Right kidney (tissue), 1 donor: ENCODE measurements around the gene PEX26.
"Not testable (repeated sequence)": the region's sequence is repeated elsewhere in the genome, so short reads cannot be mapped to it uniquely, and the experiment has no call there.

ENCODE experiments used
- DNase-seq: peaks from one replicate; pipeline ENCODE4 v3.0.0-alpha.2; 2016

Gene PEX26

DNA sequence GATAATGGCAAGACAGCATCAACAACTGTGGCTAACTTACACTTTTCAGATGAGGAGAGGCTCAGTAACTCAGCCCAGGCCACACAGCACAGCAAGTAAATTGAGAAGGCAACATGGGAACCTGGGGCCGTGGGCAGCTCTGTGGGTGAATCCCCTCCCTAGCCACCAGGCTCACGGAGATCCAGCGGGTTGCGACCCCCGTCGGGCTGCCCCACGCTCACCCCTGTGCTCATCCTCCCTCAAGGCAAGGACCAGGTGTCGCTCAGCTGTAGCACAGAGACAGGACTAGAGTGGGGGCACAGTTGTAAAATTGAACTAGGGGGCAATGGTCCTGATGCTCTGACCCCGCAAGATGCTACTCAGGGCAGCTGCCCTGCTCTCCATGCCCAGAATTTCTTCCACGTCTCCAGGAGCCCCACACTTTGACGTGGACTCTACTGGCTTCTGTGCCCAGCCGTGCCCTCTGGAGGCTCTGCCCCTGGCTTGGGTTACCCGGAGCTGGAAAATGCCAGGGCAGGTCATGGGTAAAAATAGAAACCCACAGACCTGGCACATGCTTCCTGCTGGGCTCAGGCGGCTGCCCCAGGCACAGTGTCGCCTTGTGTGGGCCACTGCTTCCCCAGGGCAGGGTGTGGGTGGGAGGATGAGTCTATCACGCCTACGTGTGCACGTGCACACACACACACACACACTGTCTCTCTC is 41.8 kb downstream of the PEX26 start:
- no peak for DNase-seq

DNA sequence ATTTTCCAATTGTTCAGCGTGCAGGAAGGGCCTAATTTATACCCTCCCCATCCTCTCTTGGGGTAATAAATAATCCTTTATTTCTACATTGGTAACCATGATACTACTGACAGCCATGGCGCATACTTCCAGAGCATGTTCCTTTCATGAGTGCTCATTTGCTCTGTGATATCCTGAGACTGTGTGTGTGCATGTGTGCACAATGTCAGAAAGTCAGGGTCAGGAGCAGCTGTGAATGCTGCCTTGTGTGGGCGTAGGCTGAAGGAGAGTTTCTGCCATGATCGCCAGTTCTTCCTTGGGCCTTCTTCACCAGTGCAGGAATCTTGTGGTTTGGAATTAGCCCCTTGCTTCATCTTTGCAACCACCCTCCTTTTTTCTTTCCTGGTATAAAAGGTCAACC is 43.1 kb downstream of the PEX26 start:
- no peak for DNase-seq

DNA sequence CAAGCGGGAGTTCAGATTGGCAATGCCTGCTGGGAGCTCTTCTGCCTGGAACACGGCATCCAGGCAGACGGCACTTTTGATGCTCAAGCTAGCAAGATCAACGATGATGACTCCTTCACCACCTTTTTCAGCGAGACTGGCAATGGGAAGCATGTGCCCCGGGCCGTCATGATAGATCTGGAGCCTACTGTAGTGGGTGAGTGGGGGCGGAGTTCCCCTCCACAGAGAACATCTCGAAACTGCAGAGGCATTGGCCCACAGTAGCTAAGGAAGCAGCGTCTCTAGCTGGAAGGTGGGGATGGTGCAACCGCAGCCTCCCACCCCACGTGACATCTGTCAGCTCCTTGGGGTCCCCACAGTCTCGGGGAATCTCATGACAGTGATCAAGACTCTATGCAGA is 43.7 kb downstream of the PEX26 start:
- DNase-seq, result no peak

DNA sequence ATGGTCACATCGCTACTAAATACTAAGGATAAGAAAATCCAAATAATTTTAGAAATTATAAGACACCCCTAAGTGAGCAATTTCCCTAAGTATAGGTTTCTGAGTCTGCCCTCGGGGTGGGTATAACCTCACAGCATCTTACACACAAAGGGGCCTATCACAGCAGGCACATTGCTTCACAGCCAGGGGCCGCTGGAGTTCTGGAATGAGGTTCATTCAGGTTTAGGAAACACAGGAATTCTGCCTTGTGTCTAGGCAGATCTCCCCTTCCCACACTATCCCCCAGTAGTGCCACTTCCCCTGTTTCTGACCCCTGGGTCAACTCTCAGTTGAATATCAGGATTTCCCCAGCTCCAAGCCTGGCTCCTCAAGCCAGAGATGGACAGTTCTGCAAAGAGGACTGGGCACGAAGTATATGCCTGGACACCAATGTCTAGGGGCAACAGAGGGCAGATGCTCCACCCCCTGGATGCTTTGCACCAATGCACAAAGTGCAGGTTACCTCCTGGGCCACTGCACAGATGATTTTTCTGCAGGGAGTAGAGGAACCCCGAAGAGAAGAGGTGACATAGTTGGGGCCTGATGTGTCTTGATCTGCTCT is 44.3 kb downstream of the PEX26 start:
- no peak for DNase-seq

DNA sequence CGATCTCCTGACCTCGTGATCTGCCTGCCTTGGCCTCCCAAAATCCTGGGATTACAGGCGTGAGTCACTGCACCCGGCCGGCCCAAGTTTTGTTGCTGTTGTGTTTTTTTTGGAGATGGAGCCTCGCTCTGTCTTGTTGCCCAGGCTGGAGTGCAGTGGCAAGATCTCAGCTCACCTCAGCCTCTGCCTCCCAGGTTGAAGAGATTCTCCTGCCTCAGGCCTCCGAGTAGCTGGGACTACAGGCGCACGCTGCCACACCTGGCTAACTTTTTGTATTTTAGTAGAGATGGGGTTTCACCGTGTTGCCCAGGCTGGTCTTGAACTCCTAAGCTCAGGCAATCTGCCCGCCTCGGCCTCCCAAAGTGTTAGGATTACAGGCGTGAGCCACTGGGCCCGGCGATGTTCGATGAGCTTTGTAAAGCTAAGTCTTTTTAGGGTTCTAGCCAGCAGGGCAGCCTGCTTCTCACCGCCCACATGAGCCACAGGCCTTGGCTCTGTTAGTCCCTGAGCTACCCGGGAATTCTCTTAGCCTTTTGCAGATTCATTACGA is 45.8 kb downstream of the PEX26 start:
- not testable (repeated sequence) for DNase-seq

DNA sequence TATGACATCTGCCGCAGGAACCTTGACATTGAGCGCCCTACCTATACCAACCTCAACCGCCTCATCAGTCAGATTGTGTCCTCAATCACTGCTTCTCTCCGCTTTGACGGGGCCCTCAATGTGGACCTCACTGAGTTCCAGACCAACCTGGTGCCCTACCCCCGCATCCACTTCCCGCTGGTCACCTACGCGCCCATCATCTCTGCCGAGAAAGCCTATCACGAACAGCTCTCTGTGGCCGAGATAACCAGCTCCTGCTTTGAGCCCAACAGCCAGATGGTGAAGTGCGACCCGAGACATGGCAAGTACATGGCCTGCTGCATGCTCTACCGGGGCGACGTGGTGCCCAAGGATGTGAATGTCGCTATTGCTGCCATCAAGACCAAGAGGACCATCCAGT is 48.8 kb downstream of the PEX26 start:
- DNase-seq, result no peak

DNA sequence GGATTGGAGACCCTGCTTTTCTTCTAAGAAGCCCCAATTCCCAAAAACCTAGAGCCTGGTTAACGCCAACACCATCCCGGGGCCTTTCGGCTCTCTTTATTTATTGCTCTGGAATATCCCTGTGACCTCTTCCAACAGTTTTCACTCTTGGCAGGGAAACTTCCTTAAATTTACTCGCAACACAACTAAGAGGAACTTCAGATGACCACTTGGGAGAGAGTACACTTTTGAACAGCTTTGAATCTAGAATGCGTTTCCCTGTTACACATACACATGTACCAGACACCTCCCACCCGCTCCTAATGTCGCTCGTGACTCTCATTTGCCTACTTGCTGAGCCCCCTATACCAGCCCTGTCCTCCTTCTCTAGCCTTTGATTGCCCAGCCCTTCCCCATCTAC is 52.2 kb downstream of the PEX26 start:
- no peak for DNase-seq

DNA sequence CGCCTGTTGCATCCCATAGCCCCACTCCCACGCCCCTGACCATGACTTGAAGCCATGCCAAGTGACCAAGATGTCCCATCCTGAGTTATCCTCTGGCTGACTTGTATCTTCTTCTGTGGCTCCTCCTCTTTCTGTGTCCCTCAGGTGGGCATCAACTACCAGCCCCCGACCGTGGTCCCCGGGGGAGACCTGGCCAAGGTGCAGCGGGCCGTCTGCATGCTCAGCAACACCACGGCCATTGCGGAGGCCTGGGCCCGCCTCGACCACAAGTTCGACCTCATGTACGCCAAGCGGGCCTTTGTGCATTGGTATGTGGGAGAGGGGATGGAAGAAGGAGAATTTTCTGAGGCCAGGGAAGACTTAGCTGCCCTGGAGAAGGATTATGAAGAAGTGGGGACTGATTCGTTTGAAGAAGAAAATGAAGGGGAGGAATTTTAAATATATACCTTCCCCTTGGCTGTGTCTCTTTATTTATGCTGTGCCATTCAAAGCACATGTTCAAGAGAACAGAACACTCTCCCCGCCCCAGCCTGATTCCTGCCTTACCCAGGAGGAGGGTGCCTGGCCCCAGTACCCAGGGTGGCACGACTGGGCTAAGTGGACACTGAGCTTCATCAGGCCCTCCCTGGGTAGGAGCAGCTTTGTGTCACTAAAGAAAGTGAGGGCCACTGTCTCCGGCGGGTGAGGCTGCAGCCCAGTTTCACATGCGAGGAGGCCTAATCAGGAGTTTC is 53.1 kb downstream of the PEX26 start:
- no peak for DNase-seq

DNA sequence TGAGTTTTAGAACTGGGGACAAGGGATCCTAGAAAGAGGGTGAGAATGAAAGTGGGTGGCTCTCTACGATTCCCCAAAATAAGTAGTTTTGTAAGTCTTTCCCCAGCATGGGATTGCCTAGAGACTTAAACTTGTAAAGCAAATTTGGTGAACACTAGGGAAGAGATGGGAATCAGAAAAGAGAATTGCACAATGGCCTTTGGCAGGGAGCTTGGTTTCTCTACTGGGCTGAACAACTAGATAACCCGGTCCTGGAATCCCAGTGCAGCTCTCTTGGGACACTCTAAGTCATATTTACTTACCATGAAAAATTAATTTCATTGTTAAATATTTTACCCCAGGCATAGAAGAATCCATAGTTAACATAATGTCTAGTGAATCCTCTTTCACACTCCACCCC is 55.7 kb downstream of the PEX26 start:
- DNase-seq, result no peak

DNA sequence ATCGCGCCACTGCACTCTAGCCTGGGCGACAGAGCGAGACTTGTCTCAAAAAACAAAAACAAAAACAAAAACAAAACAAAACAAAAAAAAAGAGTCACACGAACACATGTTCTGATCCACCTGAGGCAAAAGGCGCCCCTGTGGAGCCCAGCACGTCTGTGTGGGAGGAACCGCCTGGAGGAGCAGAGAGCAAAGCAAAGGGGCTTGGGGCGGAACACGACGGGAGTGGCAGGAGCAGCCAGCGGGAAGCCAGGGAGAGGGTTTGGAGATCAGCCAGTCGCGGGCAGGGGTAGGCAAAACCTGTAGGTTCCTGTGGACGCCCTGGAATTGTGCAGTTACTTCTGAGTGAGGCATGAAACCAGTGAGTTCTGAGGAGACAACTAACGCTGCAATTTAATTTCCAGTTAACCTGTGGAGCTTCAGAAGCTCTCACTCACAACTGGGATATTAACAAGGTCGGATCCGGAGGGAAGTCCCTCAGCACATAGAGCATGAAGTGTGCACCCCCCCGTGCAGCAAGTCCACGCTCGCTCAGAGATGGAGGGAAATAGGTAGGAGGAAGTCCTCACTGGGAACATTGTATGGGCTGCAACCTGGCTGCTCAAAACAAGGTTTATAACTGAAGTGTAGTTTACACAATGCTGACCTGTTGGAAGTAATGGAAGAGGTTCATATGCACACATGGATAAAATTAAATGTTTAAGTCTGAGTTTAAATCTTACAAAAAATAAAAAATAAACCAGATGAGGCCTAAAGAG is 59.0 kb downstream of the PEX26 start:
- no peak for DNase-seq

DNA sequence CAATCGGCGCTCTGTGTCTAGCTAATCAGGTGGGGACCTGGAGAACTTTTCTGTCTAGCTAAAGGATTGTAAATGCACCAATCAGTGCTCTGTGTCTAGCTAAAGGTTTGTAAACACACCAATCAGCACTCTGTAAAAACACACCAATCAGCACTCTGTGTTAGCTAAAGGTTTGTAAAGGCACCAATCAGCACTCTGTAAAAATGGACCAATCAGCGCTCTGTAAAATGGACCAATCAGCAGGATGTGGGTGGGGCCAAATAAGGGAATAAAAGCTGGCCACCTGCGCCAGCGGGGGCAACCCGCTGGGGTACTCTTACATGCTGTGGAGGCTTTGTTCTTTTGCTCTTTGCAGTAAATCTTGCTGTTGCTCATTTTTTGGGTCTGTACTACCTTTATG is 63.2 kb downstream of the PEX26 start:
- not testable (repeated sequence) for DNase-seq

DNA sequence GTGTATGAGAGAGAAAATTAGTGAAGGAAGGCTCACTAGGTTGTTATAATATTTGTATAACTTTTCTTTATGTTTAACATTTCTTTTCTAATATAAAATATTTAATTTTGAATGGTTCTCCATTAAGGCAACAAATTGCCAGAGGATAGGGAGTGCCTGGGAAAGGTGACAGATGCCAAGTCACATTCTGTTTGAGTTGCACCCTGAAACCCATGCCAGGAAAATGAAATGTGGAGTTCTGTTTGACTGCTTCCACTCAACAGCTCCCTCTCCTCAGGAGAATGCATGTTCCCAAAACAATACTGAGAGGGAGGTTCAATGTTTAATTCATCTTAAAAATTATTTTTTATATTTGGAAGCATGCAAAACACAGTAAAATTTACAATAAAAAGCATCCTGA is 66.3 kb downstream of the PEX26 start:
- DNase-seq, result no peak

DNA sequence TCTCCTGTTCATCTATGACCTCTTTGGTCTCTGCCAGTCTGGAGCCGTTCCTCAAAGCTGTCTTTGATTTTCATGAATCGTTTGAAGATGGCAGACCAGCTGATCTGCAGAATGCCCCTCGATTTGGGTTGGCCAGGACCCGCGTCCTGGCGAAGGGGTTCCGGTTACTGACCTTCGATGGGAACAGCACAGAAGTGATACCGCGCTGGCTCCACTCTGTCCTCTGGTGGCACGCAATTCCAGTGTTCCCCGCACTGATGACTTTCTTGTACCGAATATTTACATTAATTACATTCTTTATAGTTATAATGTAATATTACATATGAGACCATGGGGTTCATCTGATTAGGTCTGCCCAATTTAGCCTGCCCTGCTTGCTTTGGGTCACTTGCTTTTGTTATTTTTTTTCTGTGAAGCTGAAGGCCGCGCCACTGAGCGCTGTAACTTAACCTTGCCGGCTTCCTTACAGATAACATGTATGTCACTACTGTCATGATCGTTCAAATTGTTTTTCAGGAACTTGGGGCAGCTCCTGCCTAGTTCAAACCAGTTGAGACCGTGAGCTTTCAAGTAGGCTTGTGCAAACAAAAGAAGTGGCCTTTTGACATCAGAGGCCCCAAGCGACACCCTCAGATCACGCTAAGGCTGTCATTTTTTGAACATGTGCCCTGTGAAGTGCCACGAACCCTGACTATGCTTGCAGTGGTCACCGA is 68.0 kb downstream of the PEX26 start:
- no peak for DNase-seq

DNA sequence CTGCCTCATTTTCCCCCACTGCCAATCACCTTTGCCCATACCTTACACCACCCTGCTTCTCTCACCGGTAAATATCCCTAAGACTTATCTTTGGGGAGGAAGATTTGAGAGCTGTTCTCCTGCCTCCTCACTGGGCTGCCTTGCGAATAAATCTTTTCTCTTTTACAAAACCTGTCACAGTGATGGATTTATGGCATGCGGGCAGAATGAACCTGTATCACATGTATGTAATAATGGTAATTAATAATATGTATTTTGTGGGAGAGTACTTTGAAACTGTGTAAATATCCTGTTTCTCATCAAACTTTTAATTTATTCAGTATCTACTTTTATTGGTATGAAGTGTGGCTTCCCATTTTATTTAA is 68.6 kb downstream of the PEX26 start:
- DNase-seq, result no peak

DNA sequence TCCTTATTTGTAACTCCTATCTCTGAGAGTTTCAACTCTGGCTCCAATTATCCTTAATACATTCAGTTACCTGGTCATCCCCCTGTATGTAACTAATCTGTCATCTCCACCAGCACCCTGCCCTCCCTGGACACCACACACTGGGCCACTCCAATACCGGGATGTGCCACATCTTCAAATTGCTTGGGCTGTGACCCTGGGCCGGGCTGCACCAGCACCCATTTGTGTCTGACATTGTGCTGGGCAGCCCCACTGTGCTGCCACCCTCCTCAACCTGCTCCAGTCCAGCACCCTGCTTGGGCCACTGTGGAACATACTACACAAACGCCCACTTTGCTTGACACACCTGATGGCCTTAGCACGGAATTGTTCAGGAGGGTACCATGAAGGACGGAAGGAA is 70.0 kb downstream of the PEX26 start:
- no peak for DNase-seq

DNA sequence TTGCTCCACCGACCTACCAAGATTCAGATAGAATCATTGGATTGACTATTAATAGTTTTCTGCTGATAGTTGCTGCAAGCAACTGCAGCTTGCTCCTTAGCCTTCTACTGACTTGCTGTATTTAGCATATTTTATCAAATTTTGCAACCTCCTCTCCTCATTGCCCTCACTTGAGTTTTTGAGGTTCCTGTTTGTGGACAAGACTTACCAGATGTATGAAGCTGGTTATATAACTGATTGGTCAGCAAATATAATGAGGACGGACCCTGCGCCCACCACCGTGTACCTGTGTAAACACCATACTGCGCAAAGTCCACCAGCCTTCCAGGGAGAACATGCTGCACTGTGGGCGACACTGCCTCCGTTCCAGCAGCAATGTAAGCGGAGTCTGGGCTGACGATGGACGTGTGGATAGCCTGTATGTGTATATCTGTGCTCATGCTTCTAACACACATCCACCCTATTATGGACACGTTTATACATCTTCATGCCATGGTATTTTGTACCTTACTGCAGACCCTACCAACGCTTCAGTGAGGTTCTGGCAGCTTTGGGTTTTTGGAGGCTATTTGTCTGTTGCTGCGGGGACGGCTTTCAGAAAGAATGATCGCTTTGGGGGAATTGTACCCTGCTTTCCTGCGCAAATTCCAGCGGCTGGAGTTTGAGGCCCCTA is 70.6 kb downstream of the PEX26 start:
- DNase-seq, result no peak

DNA sequence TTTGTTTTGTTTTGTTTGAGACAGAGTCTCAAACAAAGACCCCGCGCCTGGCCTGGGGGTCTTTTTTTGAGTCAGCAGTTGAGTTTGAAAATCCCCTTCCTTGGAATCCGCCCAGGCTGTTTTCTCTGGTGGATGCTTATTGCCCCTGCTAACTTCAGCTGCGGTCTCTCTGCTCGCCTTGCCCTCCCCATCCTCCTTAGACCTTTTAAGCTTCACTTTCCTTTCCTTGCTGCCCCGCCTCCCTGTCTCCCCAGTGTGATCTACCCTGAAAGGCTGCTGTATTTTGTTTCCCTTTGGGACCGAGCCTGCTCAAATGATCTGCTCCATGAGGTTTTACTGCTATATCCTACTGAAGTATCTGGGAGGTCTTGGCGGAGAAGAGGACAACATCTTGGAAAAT is 74.7 kb downstream of the PEX26 start:
- no peak for DNase-seq

DNA sequence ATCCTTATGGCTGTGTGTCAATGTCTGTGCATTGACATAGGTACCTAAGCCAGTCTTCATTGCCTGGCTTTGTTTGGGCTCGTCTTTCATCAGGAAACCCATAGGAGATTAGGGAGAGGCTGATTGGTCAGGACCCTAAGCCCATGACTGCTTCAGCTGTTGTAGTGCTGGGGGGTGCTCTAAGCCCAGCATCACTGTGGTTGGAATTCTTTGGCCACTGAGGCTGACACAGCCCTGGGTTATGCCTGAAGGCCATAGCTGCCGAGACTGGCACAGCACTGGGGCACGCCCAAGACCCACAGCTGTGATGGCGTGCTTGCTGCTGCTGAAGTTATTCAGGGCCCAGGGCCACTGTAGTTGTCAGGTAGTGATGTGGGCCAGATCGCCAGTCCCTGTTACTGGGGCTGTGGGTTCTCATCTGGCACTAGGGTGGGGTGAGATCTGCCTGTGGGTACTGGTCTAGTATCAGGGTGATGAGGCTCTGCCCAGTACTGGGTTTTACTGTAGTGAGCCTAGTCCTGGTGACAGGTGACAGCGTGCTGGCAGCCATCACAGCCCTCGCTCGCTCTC is 77.1 kb downstream of the PEX26 start:
- no peak for DNase-seq
